Skeletal muscle satellite cell (primary cell): Measurements from ENCODE around the gene CNP.
"Not testable (repeated sequence)": the region's sequence is repeated elsewhere in the genome, so short reads cannot be mapped to it uniquely, and the experiment has no call there.

Experiments
- H3K27me3 ChIP-seq: 2 replicates; pipeline ENCODE4 v1.7.0; 2013; ENCODE audit warnings: low read length; ENCODE audit not compliant: control insufficient read depth, insufficient read depth
- H3K36me3 ChIP-seq: 2 replicates; pipeline ENCODE4 v1.7.0; 2013; ENCODE audit warnings: mild to moderate bottlenecking, control low read depth, low read length; ENCODE audit not compliant: insufficient read depth
- H3K4me1 ChIP-seq: 2 replicates; pipeline ENCODE4 v1.7.0; 2013; ENCODE audit warnings: low read length; ENCODE audit not compliant: control insufficient read depth, insufficient read depth
- H3K4me2 ChIP-seq: 2 replicates; pipeline ENCODE4 v1.7.0; 2013; ENCODE audit warnings: mild to moderate bottlenecking, low read length
- H3K4me3 ChIP-seq: 2 replicates; pipeline ENCODE4 v1.7.0; 2013; ENCODE audit warnings: low read length
- H3K9ac ChIP-seq: 2 replicates; pipeline ENCODE4 v1.7.0; 2013; ENCODE audit warnings: mild to moderate bottlenecking, low read depth, low read length, moderate library complexity
- H3K9me3 ChIP-seq: replicated peaks from 2 replicates; pipeline ENCODE4 v1.7.0; 2013; ENCODE audit warnings: mild to moderate bottlenecking, control low read depth, low read length

Gene CNP

DNA sequence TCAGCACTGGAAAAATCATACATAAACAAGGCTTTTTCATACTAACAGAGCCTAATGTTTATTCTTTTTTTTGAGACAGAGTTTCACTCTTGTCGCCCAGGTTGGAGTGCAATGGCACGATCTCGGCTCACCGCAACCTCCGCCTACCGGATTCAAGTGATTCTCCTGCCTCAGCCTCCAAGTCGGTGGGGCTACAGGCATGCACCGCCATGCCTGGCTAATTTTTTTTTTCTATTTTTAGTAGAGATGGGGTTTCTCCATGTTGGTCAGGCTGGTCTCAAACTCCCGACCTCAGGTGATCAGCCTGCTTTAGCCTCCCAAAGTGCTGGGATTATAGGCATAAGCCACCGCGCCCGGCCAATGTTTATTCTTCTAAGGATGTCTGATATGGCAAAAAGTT lies 47.1 kb downstream of the CNP start:
- Histone ChIP-seq H3K36me3 (peaks cover 15% of the 10 kb centered on the region), H3K4me1 (peaks cover 44% of the 10 kb centered on the region), H3K4me2 (peak overlapping the region; percentile 26)
- not testable (repeated sequence) for H3K27me3 ChIP-seq, H3K9ac ChIP-seq, H3K4me3 ChIP-seq, H3K9me3 ChIP-seq

DNA sequence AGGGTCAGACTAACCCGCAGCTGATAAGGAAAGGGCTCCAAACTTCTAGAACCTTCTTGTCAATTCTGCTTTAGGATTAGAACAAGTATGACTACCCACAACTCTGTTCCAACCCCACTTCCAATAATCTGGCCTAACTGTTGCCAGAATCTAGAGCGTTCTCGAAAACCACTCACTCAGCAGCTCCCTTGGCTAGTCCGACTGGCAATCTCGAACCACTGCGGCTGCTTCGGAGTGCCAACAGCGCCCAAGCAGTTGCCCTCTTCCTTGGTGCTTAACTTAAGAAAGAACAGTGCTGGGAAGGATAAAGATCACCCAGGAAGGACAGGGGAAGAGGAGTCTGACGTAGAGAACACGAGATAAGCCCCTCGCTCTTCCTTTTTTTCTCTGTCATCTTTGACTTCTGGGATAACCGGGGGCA lies 49.8 kb downstream of the CNP start:
- Histone ChIP-seq H3K9ac (peak overlapping the region; percentile 99), H3K9me3 (no peaks in the 10 kb centered on the region), H3K4me2 (peak overlapping the region; percentile 82), H3K4me3 (peak overlapping the region; percentile 90), H3K27me3 (no peaks in the 10 kb centered on the region), H3K36me3 (peaks cover 10% of the 10 kb centered on the region), H3K4me1 (peaks cover 31% of the 10 kb centered on the region)

DNA sequence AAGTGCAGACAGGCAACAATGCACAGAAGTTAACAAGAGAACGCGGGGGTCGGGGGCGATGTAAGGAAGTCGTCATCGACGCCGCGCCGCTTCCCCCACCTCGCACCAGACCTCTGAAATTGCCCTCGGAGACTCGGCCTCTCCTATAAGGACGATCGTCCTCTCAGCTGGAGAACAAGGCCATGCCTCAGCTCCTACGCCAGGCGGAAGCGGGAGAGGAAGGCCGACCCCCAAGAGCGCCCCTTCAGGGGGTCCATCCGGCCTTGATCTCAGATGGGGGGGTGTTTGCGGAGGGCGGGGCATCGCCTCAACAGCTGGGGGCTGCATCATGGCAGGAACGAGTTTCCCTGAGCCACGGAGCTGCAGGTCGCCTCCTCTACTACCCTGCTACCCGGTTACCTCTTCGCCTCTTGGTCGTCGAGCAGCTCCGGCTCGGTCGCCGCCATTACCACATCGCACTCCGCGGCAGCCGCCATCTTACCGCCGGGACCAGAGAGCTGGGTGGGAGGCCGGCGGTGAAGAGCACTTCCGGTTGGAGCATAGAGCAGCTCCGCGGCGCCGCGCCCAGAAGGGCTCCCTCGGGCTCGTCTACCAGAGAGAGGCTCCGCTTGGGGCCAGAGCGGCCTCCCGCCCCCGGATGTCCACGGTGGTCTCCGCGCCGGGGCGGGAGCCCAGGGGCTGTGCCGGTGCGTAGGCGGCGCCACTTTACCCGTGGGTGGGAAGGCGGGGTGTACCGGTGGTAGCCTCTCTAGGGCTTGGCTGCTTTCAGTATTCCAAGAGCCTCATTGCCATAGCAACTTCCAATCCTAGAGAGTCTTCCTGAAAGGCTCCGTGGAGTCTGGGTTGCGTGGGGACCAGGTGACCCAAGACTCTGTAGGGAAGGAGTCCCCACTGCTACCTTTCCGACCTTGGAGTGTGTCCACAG lies 50.6 kb downstream of the CNP start, which contains the start of gene DNAJC7:
Gene DNAJC7 (minus strand): TSS at position 499 of the 925 bp plus-strand sequence. CDS start 23 bp downstream, at position 476.
- H3K9ac ChIP-seq = peak within 1 kb of the TSS; percentile 99
- H3K36me3 ChIP-seq = peaks cover 4% of the 10 kb centered on the region
- H3K27me3 ChIP-seq = no peaks in the 10 kb centered on the region
- no peaks in the 10 kb centered on the region for H3K9me3 ChIP-seq
- H3K4me3 ChIP-seq = peak within 1 kb of the TSS; percentile 90
- peak within 1 kb of the TSS; percentile 82 for H3K4me2 ChIP-seq
- peaks cover 28% of the 10 kb centered on the region for H3K4me1 ChIP-seq

DNA sequence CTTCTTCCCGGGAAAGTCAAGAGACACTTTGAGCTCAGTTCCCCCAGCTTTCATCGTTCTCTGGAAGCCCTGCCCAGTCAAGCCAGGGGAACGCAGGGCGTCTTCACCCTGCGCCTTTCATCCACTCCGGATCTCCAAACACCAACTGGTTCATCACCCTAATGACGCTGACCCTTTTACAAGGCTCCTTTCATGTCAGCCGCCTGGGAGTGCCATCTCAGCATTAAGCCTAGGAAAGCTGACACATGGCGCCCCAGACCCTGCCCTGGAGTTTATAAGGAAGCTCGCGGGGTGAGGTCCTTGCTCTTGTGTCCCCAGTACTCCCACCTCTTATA lies 51.2 kb downstream of the CNP start:
- H3K27me3 ChIP-seq = no peaks in the 10 kb centered on the region
- peak overlapping the region; percentile 90 for H3K4me3 ChIP-seq
- H3K4me2 ChIP-seq = peak overlapping the region; percentile 82
- peak overlapping the region; percentile 99 for H3K9ac ChIP-seq
- H3K9me3 ChIP-seq = no peaks in the 10 kb centered on the region
- peaks cover 10% of the 10 kb centered on the region for H3K36me3 ChIP-seq
- H3K4me1 ChIP-seq = peaks cover 28% of the 10 kb centered on the region

DNA sequence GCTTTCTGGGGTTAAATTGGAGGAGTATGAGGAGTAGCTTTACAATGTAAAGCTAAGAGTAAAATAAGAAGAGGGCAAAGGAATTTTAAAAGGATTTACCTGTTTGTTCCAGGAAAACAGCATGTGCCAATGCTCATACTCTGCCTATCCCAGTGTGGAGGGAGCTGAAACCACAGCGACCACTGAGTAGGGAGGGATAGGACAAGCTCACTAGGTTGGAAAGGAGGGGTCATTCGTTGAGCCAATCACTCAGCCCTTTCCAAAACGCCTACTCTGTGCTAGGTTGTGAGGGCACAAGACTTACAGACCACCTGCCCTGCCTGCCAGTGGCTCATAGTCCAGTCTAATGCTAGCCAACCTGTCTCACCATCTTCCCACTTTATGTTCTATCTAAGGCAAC lies 51.7 kb downstream of the CNP start:
- H3K27me3 ChIP-seq = no peaks in the 10 kb centered on the region
- peak overlapping the region; percentile 99 for H3K9ac ChIP-seq
- H3K4me1 ChIP-seq = peaks cover 27% of the 10 kb centered on the region
- H3K4me3 ChIP-seq = peak overlapping the region; percentile 90
- peak overlapping the region; percentile 82 for H3K4me2 ChIP-seq
- peaks cover 14% of the 10 kb centered on the region for H3K36me3 ChIP-seq
- no peaks in the 10 kb centered on the region for H3K9me3 ChIP-seq

DNA sequence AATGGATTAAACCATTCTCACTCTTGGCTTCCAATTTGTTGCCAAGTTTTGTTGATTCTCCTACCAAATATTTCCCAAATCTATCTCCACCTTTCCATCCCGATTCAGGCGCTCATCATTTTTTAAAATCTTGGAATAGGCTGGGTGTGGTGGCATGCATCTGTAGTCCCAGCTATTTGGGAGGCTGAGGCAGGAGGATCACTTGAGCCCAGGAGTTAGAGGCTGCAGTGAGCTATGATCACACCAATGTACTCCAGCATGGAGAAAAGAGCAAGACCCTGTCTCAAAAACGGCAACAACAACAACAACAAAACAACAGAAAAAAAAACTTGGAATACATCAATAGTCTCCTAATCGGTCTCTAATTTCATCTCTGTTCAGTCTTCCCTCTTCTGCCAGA lies 52.4 kb downstream of the CNP start:
- H3K4me2 ChIP-seq = no peak overlapping the region
- peaks cover 21% of the 10 kb centered on the region for H3K36me3 ChIP-seq
- H3K4me1 ChIP-seq = peaks cover 26% of the 10 kb centered on the region
- H3K27me3 ChIP-seq = no peaks in the 10 kb centered on the region
- H3K9ac ChIP-seq = no peak overlapping the region
- no peak overlapping the region for H3K4me3 ChIP-seq
- no peaks in the 10 kb centered on the region for H3K9me3 ChIP-seq

DNA sequence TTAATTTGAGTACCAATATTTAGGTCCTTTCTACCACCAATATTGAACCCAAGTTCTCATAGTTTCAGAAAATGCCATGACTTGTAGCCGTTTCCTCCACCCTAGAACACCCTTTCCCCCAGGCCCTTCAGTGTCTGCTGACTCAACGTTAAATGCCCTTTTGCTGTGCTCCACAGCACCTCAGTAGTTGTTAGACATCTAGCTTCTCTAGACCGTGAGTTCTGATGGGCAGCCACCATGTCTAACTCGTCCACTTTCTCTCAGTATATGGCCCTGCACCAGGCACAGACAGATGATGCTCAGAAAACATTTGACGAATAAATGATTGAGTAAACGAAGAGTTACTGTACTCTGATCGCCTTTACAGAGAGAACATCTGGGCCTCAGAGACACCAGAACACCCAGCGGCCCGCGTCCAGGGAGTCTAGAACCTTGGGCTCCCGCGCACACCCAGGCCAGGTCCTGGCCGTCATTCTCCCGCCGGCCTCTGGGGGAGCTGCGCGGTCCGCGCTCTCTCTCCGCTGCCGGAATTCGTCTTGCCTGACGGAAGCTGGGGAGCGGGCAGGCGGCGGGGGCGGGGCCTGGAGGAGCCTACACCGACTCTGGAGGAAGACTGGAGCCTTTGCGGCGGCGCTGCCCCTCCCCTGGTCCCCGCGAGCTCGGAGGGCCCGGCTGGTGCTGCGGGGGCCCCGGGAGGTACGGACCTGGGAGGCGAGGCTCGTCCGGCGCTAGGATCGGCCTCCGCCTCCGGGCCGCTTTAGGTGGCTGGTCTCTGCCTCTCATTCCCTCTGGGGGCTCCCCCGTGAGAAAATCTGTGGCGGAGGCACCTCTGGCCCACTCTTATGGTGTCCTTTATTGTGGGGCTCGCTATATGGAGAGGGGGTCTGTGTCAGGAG lies 53.2 kb downstream of the CNP start, which contains the start of gene NKIRAS2:
Gene NKIRAS2 (plus strand): TSS at position 582 of the 896 bp plus-strand sequence. CDS start 1,488 bp downstream, outside the sequence.
- Histone ChIP-seq H3K4me1 (peaks cover 33% of the 10 kb centered on the region), H3K4me3 (peak within 1 kb of the TSS; percentile 87), H3K36me3 (peaks cover 25% of the 10 kb centered on the region), H3K9ac (peak within 1 kb of the TSS; percentile 98), H3K9me3 (no peaks in the 10 kb centered on the region), H3K4me2 (peak within 1 kb of the TSS; percentile 76), H3K27me3 (no peaks in the 10 kb centered on the region)

DNA sequence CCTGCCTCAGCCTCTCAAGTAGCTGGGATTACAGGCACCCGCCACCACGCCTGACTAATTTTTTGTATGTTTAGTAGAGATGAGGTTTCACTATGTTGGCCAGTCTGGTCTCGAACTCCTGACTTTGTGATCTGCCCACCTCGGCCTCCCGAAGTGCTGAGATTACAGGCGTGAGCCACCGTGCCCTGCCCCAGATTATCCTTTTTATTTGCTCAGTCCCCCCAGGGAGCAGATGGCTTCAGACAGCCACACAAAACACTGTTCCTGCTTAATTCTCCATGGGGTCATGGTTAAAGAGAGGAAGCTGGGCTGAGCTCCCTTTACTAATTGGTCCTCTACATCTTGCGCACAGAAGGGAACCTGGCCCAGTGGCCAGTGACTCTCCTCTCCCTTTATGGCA lies 54.2 kb downstream of the CNP start:
- Histone ChIP-seq H3K9ac (peak overlapping the region; percentile 98), H3K4me1 (peaks cover 38% of the 10 kb centered on the region), H3K4me3 (peak overlapping the region; percentile 87), H3K4me2 (peak overlapping the region; percentile 76), H3K36me3 (peaks cover 27% of the 10 kb centered on the region)
- H3K27me3 ChIP-seq, H3K9me3 ChIP-seq: not testable (repeated sequence)

DNA sequence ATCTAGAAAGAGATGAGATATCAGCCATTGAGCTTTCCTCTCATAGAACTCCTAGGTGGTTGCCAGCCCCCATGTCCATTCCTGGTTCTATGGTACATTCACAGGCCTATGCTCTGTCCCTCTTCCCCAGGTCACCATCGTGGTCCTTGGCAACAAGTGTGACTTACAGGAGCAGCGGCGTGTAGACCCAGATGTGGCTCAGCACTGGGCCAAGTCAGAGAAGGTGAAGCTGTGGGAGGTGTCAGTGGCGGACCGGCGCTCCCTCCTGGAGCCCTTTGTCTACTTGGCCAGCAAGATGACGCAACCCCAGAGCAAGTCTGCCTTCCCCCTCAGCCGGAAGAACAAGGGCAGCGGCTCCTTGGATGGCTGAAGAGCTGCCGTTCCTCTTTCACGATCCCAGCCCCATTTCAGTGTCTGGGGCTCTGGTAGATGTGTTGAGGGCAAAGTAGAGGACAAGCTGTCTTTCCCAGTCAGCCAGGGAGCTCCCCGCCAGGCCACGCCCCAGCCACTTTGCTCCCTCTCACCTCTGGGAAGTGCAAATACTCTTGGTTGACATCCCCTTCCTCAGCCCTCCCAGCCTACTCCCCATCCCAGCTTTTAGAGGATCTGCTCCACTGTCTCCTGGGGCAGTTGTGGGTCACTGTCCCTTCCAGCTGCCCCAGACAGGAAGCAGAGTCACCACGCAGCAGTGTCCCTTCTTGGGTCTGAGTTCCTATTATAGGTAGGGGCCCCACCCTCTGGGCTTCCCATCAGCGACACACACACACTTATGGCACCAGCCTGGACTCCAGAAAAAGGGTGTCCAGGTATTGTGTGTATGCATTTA lies 57.1 kb downstream of the CNP start:
- H3K4me2 ChIP-seq = no peak overlapping the region
- H3K4me1 ChIP-seq = peaks cover 37% of the 10 kb centered on the region
- no peaks in the 10 kb centered on the region for H3K27me3 ChIP-seq
- no peak overlapping the region for H3K4me3 ChIP-seq
- H3K36me3 ChIP-seq = peaks cover 27% of the 10 kb centered on the region
- H3K9ac ChIP-seq = no peak overlapping the region
- H3K9me3 ChIP-seq = no peaks in the 10 kb centered on the region

DNA sequence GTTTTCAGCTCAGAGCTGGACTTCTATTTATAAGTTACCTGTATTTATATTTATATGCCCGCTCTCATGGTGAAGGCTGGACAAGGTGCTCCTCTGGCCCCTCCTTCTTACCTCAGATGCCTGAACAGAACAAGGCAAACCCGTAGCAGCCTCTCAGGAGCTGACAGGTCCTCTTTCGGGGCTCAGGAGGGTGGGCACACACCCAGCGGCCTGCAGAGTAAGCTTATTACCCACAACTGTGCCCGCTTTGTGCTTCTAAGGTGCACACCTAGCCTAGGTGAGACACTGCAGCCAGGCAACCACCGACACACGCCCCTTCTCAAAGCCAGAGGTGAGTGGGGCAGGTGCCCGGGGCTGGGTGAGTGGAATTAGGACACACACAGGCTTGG lies 58.6 kb downstream of the CNP start:
- H3K4me1 ChIP-seq = peaks cover 37% of the 10 kb centered on the region
- peak overlapping the region; percentile 6 for H3K9ac ChIP-seq
- peak overlapping the region; percentile 10 for H3K4me3 ChIP-seq

More for the DNA sequence above, 58.6 kb downstream of the CNP start:
- peaks cover 27% of the 10 kb centered on the region for H3K36me3 ChIP-seq
- H3K4me2 ChIP-seq = peak overlapping the region; percentile 35
- no peaks in the 10 kb centered on the region for H3K27me3 ChIP-seq
- no peaks in the 10 kb centered on the region for H3K9me3 ChIP-seq
